HUES48 (cell line): ENCODE results near the gene APEH.

ENCODE experiments used
- H3K27ac ChIP-seq: one replicate; pipeline ENCODE4 v1.7.0; 2013; ENCODE audit warnings: low read depth, low read length, inconsistent platforms
- H3K27me3 ChIP-seq: 2 replicates; pipeline ENCODE4 v1.6.1; 2013; ENCODE audit warnings: mild to moderate bottlenecking, low read length; ENCODE audit not compliant: control insufficient read depth, insufficient read depth
- H3K36me3 ChIP-seq: 2 replicates; pipeline ENCODE4 v1.6.1; 2013; ENCODE audit warnings: low read length; ENCODE audit not compliant: control insufficient read depth, insufficient read depth
- H3K4me1 ChIP-seq: 2 replicates; pipeline ENCODE4 v1.6.1; 2013; ENCODE audit warnings: mild to moderate bottlenecking, low read length; ENCODE audit not compliant: control insufficient read depth, insufficient read depth
- H3K4me3 ChIP-seq: 2 replicates; pipeline ENCODE4 v1.5.1; 2013; ENCODE audit warnings: mild to moderate bottlenecking, low read depth, low read length
- H3K9ac ChIP-seq: 2 replicates; pipeline ENCODE4 v1.6.1; 2013; ENCODE audit warnings: mild to moderate bottlenecking, low read depth, low read length, moderate library complexity
- H3K9me3 ChIP-seq: 2 replicates; pipeline ENCODE4 v1.6.1; 2013; ENCODE audit warnings: low read length; ENCODE audit not compliant: control insufficient read depth, insufficient read depth

APEH gene

GRCh38 chr3:49721896-49722781 is 48.0 kb downstream of the APEH start:
- Histone ChIP-seq H3K9ac (no peak overlapping the region), H3K36me3 (peaks cover 40% of the 10 kb centered on the region), H3K27me3 (no peaks in the 10 kb centered on the region), H3K27ac (no peak overlapping the region), H3K9me3 (no peaks in the 10 kb centered on the region), H3K4me1 (peaks cover 4% of the 10 kb centered on the region; the same call in 1 of the 2 replicates), H3K4me3 (no peak overlapping the region; the same call in 1 of the 2 replicates)

DNA sequence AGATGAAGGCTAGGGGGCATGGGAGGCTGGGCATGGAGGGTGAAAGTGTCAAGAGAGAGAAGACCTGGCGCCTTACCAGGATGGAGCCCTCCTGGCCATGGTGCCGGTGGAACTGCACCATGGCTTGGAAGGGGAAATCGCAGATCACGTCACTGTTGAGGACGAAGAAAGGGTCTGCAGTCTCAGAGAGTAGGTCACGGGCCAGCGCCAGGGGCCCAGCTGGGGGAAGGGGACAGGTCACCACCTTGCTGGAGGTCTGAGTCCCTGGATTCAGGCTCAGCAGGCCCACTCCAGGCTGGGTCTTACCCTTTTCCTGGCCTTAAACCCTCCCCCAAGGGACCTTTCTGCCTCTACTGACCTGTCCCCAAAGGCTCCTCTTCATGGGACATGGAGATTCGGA is 48.7 kb downstream of the APEH start:
- Histone ChIP-seq H3K9me3 (no peaks in the 10 kb centered on the region), H3K4me1 (peaks cover 4% of the 10 kb centered on the region; the same call in 1 of the 2 replicates), H3K27me3 (no peaks in the 10 kb centered on the region), H3K4me3 (peak overlapping the region; percentile 96), H3K27ac (peak overlapping the region; percentile 90), H3K9ac (peak overlapping the region; percentile 90), H3K36me3 (peaks cover 47% of the 10 kb centered on the region)

DNA sequence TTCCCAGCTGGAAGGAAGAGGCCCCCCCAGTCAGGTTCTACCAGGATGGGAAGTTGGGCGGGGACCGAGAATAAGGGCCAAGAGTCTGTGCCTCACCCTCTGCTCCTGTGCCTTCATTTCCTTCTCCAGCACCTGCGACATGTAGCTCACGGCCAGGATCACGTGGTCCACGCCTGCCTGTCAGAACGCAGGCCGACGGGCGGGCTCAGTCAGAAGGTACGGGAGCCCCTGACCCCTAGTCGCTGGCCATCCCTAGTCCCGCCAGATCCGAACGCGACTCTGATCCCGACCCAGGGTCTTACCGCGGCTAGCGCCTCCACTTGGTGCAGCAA is 49.1 kb downstream of the APEH start:
- Histone ChIP-seq H3K36me3 (peaks cover 51% of the 10 kb centered on the region), H3K27ac (peak overlapping the region; percentile 90)

GRCh38 chr3:49723628-49724551 is 49.7 kb downstream of the APEH start, which contains the start of gene GMPPB:
Gene GMPPB (minus strand): TSS chr3:49723951. CDS start chr3:49723726, 225 bp downstream.
- Histone ChIP-seq H3K9me3 (no peaks in the 10 kb centered on the region), H3K4me1 (peaks cover 4% of the 10 kb centered on the region; the same call in 1 of the 2 replicates), H3K9ac (peak within 1 kb of the TSS; percentile 92), H3K36me3 (peaks cover 53% of the 10 kb centered on the region), H3K27ac (peak within 1 kb of the TSS; percentile 90), H3K27me3 (no peaks in the 10 kb centered on the region), H3K4me3 (peak within 1 kb of the TSS; percentile 96)

More for the DNA sequence above, 49.1 kb downstream of the APEH start:
- Histone ChIP-seq H3K9ac (peak overlapping the region; percentile 90), H3K4me1 (peaks cover 4% of the 10 kb centered on the region; the same call in 1 of the 2 replicates), H3K27me3 (no peaks in the 10 kb centered on the region), H3K9me3 (no peaks in the 10 kb centered on the region), H3K4me3 (peak overlapping the region; percentile 96)

- peaks cover 4% of the 10 kb centered on the region; the same call in 1 of the 2 replicates for H3K4me1 ChIP-seq
- peak overlapping the region; percentile 96 for H3K4me3 ChIP-seq
- H3K36me3 ChIP-seq, result peaks cover 53% of the 10 kb centered on the region
Observed at GRCh38 chr3:49724586-49724985, 50.4 kb downstream of the APEH start.

DNA sequence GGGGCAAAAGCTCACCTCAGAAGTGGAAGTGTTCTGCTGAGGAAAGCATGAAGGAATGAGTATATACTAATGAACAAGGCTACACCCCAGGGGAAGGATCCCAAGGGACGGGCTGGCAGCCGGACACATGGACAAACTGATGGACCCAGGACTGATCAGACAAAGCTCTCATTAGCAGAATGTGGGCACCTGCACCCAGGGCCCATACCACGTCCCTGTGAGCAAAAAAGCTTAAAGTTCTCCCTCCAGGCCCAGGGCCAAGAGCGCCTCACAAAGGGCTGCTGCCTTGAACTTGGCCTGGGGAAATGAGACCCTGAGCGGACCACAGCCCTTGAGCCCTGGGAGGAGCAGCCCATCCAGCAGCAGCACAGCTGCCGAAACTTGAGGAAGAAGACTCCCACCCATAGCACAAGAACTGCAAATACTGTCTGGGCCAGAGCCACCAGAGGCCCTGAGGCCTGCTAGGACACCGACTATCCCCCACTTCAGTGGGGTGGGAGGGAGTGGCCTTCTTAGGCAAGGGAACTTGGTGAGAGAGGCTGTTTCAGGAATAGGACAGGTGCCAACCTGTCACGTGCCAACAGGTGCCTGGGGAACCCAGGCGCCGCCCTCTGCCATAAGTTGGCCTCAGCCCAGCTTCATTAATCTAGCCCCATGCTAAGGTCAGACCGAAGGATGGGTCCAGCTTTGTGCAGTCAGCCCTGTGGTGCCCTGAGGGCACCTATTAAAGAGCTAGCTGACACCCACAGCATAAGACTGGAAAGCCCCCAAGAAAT is 51.9 kb downstream of the APEH start:
- Histone ChIP-seq H3K4me1 (peaks cover 4% of the 10 kb centered on the region; the same call in 1 of the 2 replicates), H3K36me3 (peaks cover 52% of the 10 kb centered on the region), H3K27ac (no peak overlapping the region)

More at GRCh38 chr3:49724586-49724985, 50.4 kb downstream of the APEH start:
- Histone ChIP-seq H3K9me3 (no peaks in the 10 kb centered on the region), H3K9ac (peak overlapping the region; percentile 92), H3K27ac (peak overlapping the region; percentile 90), H3K27me3 (no peaks in the 10 kb centered on the region)

DNA sequence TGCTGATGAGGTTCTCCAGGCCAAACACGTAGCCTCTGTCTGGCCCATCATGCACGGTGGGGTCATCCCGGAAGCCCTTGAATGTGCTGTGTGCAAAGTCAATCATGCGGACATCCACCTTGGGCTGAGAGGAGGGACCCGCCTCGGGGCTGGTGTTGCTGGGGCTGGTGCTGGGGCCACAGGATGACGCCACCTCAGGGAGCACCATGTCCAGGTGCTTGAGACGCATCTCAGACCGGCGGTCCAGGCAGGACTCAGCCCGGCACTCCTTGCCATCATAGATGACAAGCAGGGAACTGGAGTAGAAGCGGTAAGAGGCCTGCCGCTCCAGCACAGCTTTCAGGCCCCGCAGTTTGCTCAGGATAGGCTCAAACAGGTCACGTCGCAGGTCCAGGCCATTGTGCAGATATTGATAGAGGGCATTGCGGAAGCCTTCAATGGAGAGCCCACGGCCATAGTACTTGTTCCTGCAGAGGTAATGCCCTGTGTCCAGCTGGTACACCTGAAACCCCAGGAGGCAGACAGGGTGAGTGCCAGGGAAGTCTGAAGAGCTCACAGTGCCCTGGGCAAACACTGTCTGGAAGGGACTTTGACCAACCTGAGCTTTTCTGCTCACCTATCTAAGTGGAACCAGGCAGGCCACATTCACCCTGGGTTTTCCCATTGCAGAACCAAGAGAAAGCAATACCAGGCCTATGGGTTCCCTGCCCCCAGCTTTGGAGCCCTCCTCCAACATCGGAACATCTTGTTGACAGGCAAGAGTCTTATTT is 53.2 kb downstream of the APEH start:
- H3K9me3 ChIP-seq, result no peaks in the 10 kb centered on the region
- no peak overlapping the region for H3K27ac ChIP-seq
- H3K36me3 ChIP-seq, result peaks cover 52% of the 10 kb centered on the region
- H3K9ac ChIP-seq, result no peak overlapping the region
- H3K4me1 ChIP-seq, result peaks cover 4% of the 10 kb centered on the region; the same call in 1 of the 2 replicates
- H3K4me3 ChIP-seq, result no peak overlapping the region
- H3K27me3 ChIP-seq, result no peaks in the 10 kb centered on the region

More for the DNA sequence above, 51.9 kb downstream of the APEH start:
- H3K9ac ChIP-seq, result no peak overlapping the region
- no peaks in the 10 kb centered on the region for H3K9me3 ChIP-seq
- no peak overlapping the region for H3K4me3 ChIP-seq
- H3K27me3 ChIP-seq, result no peaks in the 10 kb centered on the region

DNA sequence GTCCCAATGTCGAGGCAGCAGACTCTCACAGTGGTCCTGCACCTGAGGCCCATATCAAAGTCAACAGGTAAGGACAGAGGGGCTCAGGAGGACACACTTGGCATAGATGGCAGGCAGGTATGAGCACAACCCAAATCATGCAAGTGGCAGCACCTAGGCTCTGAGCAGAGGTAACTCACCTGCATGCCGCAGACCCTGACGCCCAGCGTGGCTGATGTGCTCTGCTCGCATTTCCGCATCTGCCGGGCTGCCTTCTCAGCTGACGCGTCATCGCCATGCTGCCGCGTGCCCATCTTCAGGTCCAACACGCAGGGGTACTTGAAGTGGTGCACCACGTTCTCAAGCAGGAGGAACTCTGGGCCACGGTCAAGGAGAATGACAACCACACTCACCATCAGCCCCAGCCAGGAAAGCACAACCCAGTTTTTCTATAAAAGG is 53.8 kb downstream of the APEH start:
- H3K9ac ChIP-seq, result no peak overlapping the region
- H3K9me3 ChIP-seq, result no peaks in the 10 kb centered on the region
- H3K36me3 ChIP-seq, result peaks cover 55% of the 10 kb centered on the region
- peaks cover 4% of the 10 kb centered on the region; the same call in 1 of the 2 replicates for H3K4me1 ChIP-seq
- no peak overlapping the region for H3K4me3 ChIP-seq
- no peaks in the 10 kb centered on the region for H3K27me3 ChIP-seq
- H3K27ac ChIP-seq, result no peak overlapping the region

DNA sequence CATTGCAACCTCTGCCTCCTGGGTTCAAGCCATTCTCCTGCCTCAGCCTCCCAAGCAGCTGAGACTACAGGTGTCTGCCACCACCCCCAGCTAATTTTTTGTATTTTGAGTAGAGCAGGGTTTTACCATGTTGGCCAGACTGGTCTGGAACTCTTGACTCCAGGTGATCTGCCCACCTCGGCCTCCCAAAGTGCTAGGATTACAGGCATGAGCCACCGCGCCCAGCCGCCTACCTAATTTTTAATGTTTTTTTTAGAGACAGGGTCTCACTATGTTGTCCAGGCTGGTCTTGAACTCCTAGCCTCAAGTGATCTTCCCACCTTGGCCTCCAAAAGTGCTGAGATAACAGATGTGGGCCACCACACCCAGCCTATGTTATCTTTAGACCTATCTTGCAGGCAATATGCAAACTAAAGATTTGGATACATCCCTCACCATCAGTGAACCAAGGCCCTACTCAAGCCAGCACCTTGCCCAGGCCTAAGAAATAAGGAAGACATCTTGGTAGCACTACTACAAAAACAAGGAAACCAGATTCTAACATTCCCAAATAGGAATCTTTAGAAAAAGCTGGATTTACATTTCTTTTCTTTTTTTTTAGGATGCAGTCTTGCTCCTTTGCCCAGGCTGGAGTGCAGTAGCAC is 55.9 kb downstream of the APEH start:
- H3K27ac ChIP-seq, result no peak overlapping the region
- no peaks in the 10 kb centered on the region for H3K9me3 ChIP-seq
- no peak overlapping the region for H3K4me3 ChIP-seq
- H3K36me3 ChIP-seq, result peaks cover 70% of the 10 kb centered on the region
- H3K9ac ChIP-seq, result no peak overlapping the region
- H3K4me1 ChIP-seq, result no peaks in the 10 kb centered on the region
- H3K27me3 ChIP-seq, result no peaks in the 10 kb centered on the region
